Stomach (tissue), 4 donors: ENCODE measurements around the gene SLC24A3.

Experiments used
- CTCF ChIP-seq, 7 experiments: fragments of 450-650 bp in 4 of 7; fragments of 200-600 bp in 3 of 7; sonication (generic) in 3 of 7; IDR thresholded peaks; one replicate each; pipeline ENCODE4 v1.5.1; 2016 to 2019; ENCODE audit warnings: antibody characterized with exemption in 7 of 7, control low read depth in 2 of 7, mild to moderate bottlenecking in 1 of 7
- EP300 ChIP-seq: sonication (generic); formaldehyde crosslinking; IDR thresholded peaks from one replicate; pipeline ENCODE4 v1.6.1; 2017; ENCODE audit warnings: antibody characterized with exemption
- POLR2A ChIP-seq, 4 donors: fragments of 450-650 bp; IDR thresholded peaks; one replicate each; pipeline ENCODE4 v1.6.1; 2016; ENCODE audit warnings: antibody characterized with exemption in 4 of 4, control low read depth in 2 of 4, mild to moderate bottlenecking in 1 of 4, moderate library complexity in 1 of 4
- POLR2AphosphoS5 ChIP-seq, 3 donors: sonication (generic); formaldehyde crosslinking; IDR thresholded peaks; one replicate each; pipeline ENCODE4 v1.6.1; 2016; ENCODE audit warnings: antibody characterized with exemption in 3 of 3

DNA sequence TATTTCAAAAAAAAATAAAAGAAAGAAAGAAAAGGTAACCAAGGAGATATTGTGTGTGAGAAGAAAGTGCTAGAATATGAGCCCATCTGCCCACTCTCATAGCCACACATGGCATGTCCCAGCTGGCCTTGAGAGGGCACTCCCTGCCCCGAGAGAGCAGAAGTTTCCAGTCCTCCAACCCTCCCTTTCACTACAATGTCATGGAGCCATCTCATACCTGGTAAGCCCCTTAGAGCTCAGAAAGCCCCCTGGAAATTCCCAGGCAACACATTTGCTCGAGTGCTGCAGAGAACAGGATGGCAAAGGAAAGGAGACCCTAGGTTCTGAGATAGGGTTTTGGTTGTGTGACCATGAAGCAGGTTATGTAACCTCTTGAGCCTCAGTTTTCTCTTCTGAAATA is 469.8 kb downstream of the SLC24A3 start:
- no peak for TF ChIP-seq CTCF (IDR thresholded peaks at IDR 0.05)
- TF ChIP-seq POLR2A (IDR thresholded peaks at IDR 0.05), result no peak
- TF ChIP-seq POLR2AphosphoS5 (IDR thresholded peaks at IDR 0.05), result no peak
- no peak for TF ChIP-seq EP300
